Spleen (tissue), 11 donors: ENCODE results near the gene LDHAL6B. TPM values are rescaled to one million over a fixed set of nuclear protein-coding genes. Genes with fewer than 3 reads are reported as not detected.

Experiments
- DNase-seq: peaks from one replicate; pipeline ENCODE4 v3.0.0-alpha.2; 2020
- H3K27ac ChIP-seq, 8 donors: fragments of 200-600 bp; sonication (generic) in 7 of 8; 1 replicate in 4 of 8; 2 replicates in 4 of 8; pipeline versions ENCODE4 v1.5.0 to v1.8.0; 2016 to 2021; ENCODE audit warnings: inconsistent platforms in 4 of 8, mild to moderate bottlenecking in 4 of 8, moderate library complexity in 1 of 8
- H3K27me3 ChIP-seq, 7 donors: fragments of 200-600 bp; sonication (generic) in 6 of 7; replicated peaks in 1 of 7; 1 replicate in 4 of 7; 2 replicates in 3 of 7; pipeline versions ENCODE4 v1.5.0 to v1.8.0; 2016 to 2021; ENCODE audit warnings: inconsistent platforms in 3 of 7, mild to moderate bottlenecking in 1 of 7
- H3K36me3 ChIP-seq, 6 donors: fragments of 200-600 bp; sonication (generic) in 5 of 6; 1 replicate in 4 of 6; 2 replicates in 2 of 6; pipeline versions ENCODE4 v1.5.0 to v1.8.0; 2016 to 2021; ENCODE audit warnings: inconsistent platforms in 2 of 6
- H3K4me1 ChIP-seq, 6 donors: fragments of 200-600 bp; sonication (generic) in 5 of 6; 1 replicate in 3 of 6; 2 replicates in 3 of 6; pipeline versions ENCODE4 v1.5.0 to v1.8.0; 2016 to 2021; ENCODE audit warnings: inconsistent platforms in 3 of 6
- H3K4me3 ChIP-seq, 8 donors: fragments of 200-600 bp; sonication (generic) in 7 of 8; 1 replicate in 4 of 8; 2 replicates in 4 of 8; pipeline versions ENCODE4 v1.5.0 to v1.8.0; 2016 to 2021; ENCODE audit warnings: inconsistent platforms in 4 of 8, mild to moderate bottlenecking in 4 of 8, moderate library complexity in 2 of 8
- H3K9me3 ChIP-seq, 8 donors: fragments of 200-600 bp; sonication (generic) in 7 of 8; 1 replicate in 4 of 8; 2 replicates in 4 of 8; pipeline versions ENCODE4 v1.5.0 to v1.8.0; 2016 to 2021; ENCODE audit warnings: inconsistent platforms in 4 of 8
- POLR2A ChIP-seq, 3 donors: fragments of 450-650 bp; IDR thresholded peaks; one replicate each; pipeline ENCODE4 v1.5.1; 2017; ENCODE audit warnings: antibody characterized with exemption in 3 of 3, mild to moderate bottlenecking in 1 of 3
- POLR2AphosphoS5 ChIP-seq, 3 donors: sonication (generic); formaldehyde crosslinking; IDR thresholded peaks; one replicate each; pipeline ENCODE4 v1.5.1; 2017; ENCODE audit warnings: antibody characterized with exemption in 3 of 3
- WGBS, 5 donors: extraction: QIAGEN DNeasy Blood & Tissue Kit in 3 of 5; methylation state at CpG; one replicate each; pipeline versions ENCODE4 v1.1.5 to v1.1.7; 2013 to 2018; 5-methylcytosine and 5-hydroxymethylcytosine counted together
- intact Hi-C: fragments of 100-400 bp; cut with DNase I; formaldehyde crosslinking; loops from one replicate; pipeline ENCODE4 v1.15.0; 2023; ENCODE audit warnings: low total_unique reads
- polyA plus RNA-seq, 3 donors: library from polyadenylated mRNA; stranded (reverse); fragments of 200-250 nt; gene quantifications; one replicate each; pipeline ENCODE4 v1.2.1, GENCODE V29; 2013
- total RNA-seq, 7 donors: library from RNA; depleted of rRNA in 3 of 7; stranded (reverse); fragments of >200 nt in 3 of 7; fragmentation: NEBNext Ultra II Directional in 4 of 7; extraction: Animal tissue kit (Norgen Biotek cat#: 25700) in 4 of 7; gene quantifications; one replicate each; pipeline versions ENCODE4 v1.1.0 to v1.2.1, GENCODE V29; 2016 to 2021
- TF ChIP-seq, protein P1 (sequence below), 11 experiments: fragments of 200-600 bp in 7 of 11; fragments of 450-650 bp in 4 of 11; sonication (generic) in 4 of 11; IDR thresholded peaks in 8 of 11; conservative IDR thresholded peaks in 3 of 11; 1 replicate in 7 of 11; 2 replicates in 4 of 11; pipeline versions ENCODE4 v1.4.0 to v1.8.0; 2016 to 2021; ENCODE audit warnings: antibody characterized with exemption in 11 of 11, inconsistent platforms in 4 of 11, mild to moderate bottlenecking in 1 of 11
- donor health status: healthy with polysubstance abuse.
- donor health status: DM: no; HTN: no; CAD: no; lungs with moderate emphysema.
- donor health status: DM: no; HTN: no; CAD: no.
- donor health status: Bipolar disorder and iron deficiency.
- donor health status: healthy.
- donor health status: DM: no; HTN: no; CAD: no.
- donor health status: DM: yes; HTN: yes; CAD: no.

Gene LDHAL6B
- total and polyA plus RNA-seq, 10 donors, result 0.06 TPM; not detected in 9

DNA sequence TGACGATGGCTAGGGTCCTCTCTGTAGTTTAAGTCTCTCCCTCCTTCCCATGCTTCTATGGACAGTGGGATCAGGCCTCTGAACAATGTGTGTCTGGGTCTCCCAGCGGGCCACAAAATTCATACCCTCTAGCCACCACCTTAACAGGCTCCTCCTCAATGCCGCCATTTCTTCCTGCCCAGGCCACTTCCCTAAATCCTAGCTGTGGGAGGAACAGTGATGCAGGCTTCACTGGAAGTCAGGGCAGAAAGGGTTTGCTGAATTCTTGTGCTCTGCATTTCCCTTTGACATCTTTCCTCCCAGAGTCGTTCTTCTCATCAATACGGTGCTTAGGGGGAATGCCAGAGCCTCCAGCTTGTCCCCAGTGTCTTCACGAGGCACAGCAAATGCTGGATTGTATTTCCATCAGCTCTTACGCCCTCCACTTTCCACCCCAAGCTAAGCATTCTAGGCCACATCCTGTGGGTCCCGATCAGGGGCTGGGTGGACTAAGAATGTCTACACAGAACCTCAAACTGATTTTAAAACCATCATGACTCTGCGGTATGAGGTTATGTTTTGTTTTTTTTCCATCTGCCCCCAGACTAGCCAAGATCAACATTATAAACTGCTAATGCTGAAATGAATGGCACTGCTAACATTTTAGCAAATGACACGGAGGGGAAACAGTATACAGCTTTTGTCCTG lies 11.9 kb upstream of the LDHAL6B start:
- intact Hi-C loops, result no loop called here
- H3K4me1 ChIP-seq, result no peaks in the 10 kb centered on the region

DNA sequence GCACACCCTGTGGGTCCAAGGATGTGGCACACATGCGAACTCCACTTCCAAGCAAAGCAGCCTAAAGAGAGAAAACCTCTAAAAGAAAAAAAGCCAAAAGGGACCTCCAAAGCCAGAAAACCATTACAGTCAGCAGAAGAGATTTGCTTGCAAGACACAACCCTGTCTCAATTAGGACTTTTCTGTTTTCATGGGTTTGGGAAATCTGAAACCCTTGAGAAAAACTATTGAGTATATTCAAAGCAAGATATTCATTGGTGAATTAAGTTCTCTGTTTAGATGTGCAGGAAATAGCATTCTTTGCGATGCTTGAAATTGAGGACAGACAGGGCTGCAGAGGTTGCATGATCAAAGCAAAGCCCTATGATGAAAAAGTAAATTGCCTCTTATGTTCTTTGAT lies 10.2 kb upstream of the LDHAL6B start:
- TF ChIP-seq POLR2AphosphoS5 (IDR thresholded peaks at IDR 0.05) (no peak), POLR2A (IDR thresholded peaks at IDR 0.05) (no peak)
- TF ChIP-seq, protein P1, sequence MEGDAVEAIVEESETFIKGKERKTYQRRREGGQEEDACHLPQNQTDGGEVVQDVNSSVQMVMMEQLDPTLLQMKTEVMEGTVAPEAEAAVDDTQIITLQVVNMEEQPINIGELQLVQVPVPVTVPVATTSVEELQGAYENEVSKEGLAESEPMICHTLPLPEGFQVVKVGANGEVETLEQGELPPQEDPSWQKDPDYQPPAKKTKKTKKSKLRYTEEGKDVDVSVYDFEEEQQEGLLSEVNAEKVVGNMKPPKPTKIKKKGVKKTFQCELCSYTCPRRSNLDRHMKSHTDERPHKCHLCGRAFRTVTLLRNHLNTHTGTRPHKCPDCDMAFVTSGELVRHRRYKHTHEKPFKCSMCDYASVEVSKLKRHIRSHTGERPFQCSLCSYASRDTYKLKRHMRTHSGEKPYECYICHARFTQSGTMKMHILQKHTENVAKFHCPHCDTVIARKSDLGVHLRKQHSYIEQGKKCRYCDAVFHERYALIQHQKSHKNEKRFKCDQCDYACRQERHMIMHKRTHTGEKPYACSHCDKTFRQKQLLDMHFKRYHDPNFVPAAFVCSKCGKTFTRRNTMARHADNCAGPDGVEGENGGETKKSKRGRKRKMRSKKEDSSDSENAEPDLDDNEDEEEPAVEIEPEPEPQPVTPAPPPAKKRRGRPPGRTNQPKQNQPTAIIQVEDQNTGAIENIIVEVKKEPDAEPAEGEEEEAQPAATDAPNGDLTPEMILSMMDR (IDR thresholded peaks at IDR 0.05 in 8 of 11, conservative IDR thresholded peaks at IDR 0.05 in 3 of 11), result no peak
- Histone ChIP-seq H3K9me3 (no peaks in the 10 kb centered on the region), H3K4me3 (no peak overlapping the region), H3K4me1 (no peaks in the 10 kb centered on the region), H3K27ac (no peak overlapping the region), H3K27me3 (no peaks in the 10 kb centered on the region), H3K36me3 (peaks cover 0 to 73% (median 26%) of the 10 kb centered on the region in 6 donors)
- intact Hi-C loops, result no loop called here
- no peak for DNase-seq
- WGBS, 5 donors, result 91 to 98% (median 92%) methylated on average over 2 of the region's 2 CpGs

More for the DNA sequence above, 11.9 kb upstream of the LDHAL6B start:
- Histone ChIP-seq H3K27ac (no peak overlapping the region), H3K9me3 (no peaks in the 10 kb centered on the region), H3K27me3 (no peaks in the 10 kb centered on the region), H3K4me3 (no peak overlapping the region), H3K36me3 (peaks cover 0 to 72% (median 26%) of the 10 kb centered on the region in 6 donors)
- no peak for TF ChIP-seq POLR2AphosphoS5 (IDR thresholded peaks at IDR 0.05)
- TF ChIP-seq, protein P1 (IDR thresholded peaks at IDR 0.05 in 8 of 11, conservative IDR thresholded peaks at IDR 0.05 in 3 of 11), result no peak
- DNase-seq, result no peak
- 82 to 85% (median 84%) methylated on average over 10 of the region's 10 CpGs for WGBS, 5 donors

DNA sequence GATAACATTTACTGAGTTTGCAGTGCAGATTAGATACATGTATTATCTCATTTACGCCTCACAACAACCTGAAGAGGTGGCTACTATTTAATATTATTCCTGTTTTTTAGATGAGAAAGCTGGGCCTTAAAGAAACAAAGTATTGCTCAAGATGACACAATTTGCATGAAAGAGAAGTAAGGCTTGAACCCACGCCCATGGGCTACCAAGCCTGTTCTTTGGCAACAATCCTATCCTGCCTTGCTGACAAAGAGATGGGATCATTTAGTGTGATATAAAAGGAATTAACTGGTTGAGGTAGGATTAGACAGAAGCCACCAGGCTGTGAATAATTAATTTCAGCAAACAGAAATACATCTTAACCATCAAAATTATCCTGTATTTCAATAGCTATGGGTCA lies 9.2 kb upstream of the LDHAL6B start:
- H3K4me1 ChIP-seq, result no peaks in the 10 kb centered on the region
- no peak for DNase-seq
- H3K9me3 ChIP-seq, result no peaks in the 10 kb centered on the region
- peaks cover 0 to 74% (median 25%) of the 10 kb centered on the region in 6 donors for H3K36me3 ChIP-seq
- no peak for TF ChIP-seq POLR2A (IDR thresholded peaks at IDR 0.05)
- no peak for TF ChIP-seq POLR2AphosphoS5 (IDR thresholded peaks at IDR 0.05)
- TF ChIP-seq, protein P1 (IDR thresholded peaks at IDR 0.05 in 8 of 11, conservative IDR thresholded peaks at IDR 0.05 in 3 of 11), result no peak
- intact Hi-C loops, result no loop called here
- no peak overlapping the region for H3K27ac ChIP-seq
- H3K4me3 ChIP-seq, result no peak overlapping the region
- no peaks in the 10 kb centered on the region for H3K27me3 ChIP-seq
- 75 to 91% (median 85%) methylated on average over 2 of the region's 2 CpGs for WGBS, 5 donors

DNA sequence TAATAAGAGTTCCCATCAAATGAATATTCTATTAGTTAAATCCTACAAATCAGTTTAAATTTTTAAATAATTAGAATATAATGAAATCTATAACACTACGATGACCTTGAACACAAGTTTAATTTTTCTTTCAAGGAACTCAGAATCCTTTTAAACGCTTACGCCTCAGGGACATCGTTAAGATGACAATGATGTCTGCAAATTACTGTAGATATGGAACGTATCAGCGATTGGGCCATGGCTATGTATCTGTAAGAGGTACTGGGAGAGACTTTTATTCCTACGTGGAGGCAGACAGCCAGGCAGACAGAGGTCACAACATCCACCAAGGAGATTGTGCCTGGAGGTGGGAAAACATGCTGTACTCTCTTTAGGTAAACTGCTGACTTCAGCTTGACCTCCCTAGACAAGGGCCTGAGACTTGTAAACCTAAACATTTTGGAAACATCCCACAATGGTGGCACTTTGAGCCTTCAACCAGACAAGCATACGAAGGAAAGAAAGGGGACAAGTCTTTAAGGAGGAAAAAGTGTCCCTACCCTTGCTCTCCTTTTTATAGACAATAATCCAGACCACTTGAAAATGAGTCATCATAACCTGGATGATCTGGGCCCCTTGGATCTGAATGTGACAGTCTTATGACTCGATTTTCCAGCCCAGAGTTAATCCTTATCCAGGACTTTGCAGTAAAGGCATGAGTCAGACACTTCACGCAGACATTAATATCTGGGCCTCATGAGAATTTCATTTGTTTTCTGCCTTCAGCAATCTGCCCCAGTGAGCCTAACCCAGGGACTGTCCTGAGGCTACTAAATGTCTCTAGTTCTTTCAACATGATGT lies 6.8 kb upstream of the LDHAL6B start:
- no peak overlapping the region for H3K4me3 ChIP-seq
- TF ChIP-seq, protein P1 (IDR thresholded peaks at IDR 0.05 in 8 of 11, conservative IDR thresholded peaks at IDR 0.05 in 3 of 11), result no peak
- TF ChIP-seq POLR2A (IDR thresholded peaks at IDR 0.05) (no peak), POLR2AphosphoS5 (IDR thresholded peaks at IDR 0.05) (no peak)
- DNase-seq, result no peak
- peaks cover 0 to 10% (median 0%) of the 10 kb centered on the region in 6 donors for H3K4me1 ChIP-seq
- no peaks in the 10 kb centered on the region for H3K27me3 ChIP-seq
- 89 to 96% (median 92%) methylated on average over 10 of the region's 10 CpGs for WGBS, 5 donors
- peaks cover 0 to 74% (median 15%) of the 10 kb centered on the region in 6 donors for H3K36me3 ChIP-seq
- H3K9me3 ChIP-seq, result no peaks in the 10 kb centered on the region
- intact Hi-C loops, result no loop called here
- H3K27ac ChIP-seq, result no peak overlapping the region
